ENCODE data around the gene FKBP4.

GRCh38 chr12:2842948-2843347 is 48.2 kb downstream of the FKBP4 start:
- TF ChIP-seq EZH2 (optimal IDR thresholded peaks at IDR 0.05; ENCODE audit: low read depth, low read length) (no peak), CTCF (IDR thresholded peaks at IDR 0.05; ENCODE audit: low read length) (no peak), EZH2phosphoT487 (IDR thresholded peaks at IDR 0.05; ENCODE audit: low read length) (no peak)
